Measurements from ENCODE around the gene OBSCN.

OBSCN gene

DNA sequence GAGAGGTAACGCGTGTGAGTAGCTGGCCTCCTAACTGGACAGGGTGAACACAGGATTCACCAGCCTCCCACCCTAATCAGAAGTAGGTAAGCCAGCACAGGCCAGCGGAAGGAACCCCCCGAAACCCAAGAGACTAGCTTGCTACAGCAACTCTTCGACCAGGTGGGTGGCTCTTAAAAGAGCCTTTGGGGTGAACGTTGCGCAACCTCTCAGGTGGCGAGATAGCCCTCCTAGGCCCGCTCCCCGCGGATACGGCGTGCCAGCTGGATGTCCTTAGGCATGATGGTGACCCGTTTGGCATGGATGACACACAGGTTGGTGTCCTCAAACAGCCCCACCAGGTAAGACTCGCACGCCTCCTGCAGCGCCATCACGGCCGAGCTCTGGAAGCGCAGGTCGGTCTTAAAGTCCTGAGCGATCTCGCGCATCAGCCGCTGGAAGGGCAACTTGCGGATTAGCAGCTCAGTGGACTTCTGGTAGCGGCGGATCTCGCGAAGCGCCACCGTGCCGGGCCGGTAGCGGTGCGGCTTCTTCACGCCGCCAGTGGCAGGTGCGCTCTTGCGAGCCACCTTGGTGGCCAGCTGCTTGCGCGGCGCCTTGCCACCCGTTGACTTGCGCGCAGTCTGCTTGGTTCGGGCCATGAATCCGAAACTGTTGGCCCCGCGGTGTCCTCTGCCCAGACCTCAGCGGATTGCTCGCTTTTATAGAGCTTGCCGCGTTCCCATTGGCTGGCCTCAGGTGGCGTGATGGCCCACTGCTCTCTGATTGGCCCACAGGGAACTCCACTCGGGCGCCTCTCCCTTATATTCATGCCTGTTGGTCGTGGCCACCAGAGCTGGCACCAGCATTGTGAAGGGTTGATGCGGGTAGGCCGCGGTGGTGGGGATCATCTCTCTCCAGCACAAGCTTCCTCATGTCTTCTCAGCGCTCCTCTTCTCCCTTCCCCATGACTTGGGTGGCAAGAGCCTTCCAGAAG lies 217.1 kb downstream of the OBSCN start:
- DNase-seq (ENCODE audit: low spot score) = no peak

DNA sequence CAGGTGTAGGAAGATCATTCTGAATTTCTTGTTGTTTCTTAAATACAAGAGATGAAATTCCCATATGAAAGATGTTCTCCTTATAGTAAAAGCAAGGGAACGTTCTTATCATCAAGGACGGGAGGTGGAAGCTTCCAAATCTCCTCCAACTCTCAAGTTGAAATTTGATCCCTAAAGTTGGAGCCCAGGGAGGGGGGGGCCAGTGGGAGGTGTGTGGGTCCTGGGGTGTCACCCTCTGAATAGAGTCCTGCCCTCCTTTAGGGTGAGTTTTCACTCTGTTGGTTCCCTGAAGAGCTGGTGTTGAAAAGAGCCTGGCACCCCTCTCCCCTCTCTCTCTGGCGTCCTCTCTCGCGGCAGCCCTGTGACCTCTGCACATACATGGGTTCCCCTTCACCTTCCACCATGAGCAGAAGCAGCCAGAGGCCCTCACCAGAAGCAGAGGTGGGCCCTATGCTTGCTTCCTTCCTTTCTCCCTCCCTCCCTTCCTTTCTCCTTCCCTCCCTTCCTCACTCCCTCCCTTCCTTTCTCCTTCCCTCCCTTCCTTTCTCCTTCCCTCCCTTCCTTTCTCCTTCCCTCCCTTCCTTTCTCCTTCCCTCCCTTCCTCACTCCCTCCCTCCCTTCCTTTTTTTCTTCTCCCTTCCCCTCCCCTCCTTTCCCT lies 218.8 kb downstream of the OBSCN start:
- DNase-seq (ENCODE audit: low spot score) = no peak

DNA sequence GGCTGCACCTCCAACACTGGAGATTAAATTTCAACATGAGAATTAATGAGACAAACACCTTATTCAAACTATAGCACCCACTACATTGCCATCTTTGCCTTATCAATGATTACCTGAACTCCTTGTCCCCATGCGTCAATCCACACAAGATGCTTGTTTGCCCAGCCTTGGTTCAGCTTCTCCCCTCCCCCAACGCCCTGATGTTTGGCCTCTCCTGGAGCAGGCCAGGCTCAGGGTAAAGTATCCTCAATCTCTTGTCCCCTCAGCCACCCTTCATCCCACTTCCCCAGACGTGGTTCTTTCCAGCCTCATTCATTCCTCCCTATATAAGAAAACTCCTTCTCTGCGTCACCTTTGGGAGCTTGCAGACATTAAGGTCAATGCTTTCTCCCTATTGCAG lies 220.6 kb downstream of the OBSCN start:
- no peak for DNase-seq (ENCODE audit: low spot score)
